Measurements from ENCODE around the gene HHATL.
"Not testable (repeated sequence)": the region's sequence is repeated elsewhere in the genome, so short reads cannot be mapped to it uniquely, and the experiment has no call there.

DNA sequence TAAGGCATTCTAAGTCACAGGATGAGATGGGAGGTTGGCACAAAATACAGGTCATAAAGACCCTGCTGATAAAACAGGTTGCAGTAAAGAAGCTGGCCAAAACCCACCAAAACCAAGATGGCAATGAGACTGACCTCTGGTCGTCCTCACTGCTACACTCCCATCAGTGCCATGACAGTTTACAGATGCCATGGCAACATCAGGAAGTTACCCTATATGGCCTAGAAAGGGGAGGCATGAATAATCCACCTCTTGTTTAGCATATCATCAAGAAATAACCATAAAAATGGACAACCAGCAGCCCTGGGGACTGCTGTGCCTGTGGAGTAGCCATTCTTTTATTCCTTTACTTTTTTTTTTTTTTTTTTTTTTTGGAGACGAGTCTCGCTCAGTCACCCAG lies 19.8 kb upstream of the HHATL start:
- TF ChIP-seq, protein P1, sequence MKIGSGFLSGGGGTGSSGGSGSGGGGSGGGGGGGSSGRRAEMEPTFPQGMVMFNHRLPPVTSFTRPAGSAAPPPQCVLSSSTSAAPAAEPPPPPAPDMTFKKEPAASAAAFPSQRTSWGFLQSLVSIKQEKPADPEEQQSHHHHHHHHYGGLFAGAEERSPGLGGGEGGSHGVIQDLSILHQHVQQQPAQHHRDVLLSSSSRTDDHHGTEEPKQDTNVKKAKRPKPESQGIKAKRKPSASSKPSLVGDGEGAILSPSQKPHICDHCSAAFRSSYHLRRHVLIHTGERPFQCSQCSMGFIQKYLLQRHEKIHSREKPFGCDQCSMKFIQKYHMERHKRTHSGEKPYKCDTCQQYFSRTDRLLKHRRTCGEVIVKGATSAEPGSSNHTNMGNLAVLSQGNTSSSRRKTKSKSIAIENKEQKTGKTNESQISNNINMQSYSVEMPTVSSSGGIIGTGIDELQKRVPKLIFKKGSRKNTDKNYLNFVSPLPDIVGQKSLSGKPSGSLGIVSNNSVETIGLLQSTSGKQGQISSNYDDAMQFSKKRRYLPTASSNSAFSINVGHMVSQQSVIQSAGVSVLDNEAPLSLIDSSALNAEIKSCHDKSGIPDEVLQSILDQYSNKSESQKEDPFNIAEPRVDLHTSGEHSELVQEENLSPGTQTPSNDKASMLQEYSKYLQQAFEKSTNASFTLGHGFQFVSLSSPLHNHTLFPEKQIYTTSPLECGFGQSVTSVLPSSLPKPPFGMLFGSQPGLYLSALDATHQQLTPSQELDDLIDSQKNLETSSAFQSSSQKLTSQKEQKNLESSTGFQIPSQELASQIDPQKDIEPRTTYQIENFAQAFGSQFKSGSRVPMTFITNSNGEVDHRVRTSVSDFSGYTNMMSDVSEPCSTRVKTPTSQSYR (CRISPR knock-in tag; IDR thresholded peaks at IDR 0.05) = not testable (repeated sequence)
- TF ChIP-seq, protein P2, sequence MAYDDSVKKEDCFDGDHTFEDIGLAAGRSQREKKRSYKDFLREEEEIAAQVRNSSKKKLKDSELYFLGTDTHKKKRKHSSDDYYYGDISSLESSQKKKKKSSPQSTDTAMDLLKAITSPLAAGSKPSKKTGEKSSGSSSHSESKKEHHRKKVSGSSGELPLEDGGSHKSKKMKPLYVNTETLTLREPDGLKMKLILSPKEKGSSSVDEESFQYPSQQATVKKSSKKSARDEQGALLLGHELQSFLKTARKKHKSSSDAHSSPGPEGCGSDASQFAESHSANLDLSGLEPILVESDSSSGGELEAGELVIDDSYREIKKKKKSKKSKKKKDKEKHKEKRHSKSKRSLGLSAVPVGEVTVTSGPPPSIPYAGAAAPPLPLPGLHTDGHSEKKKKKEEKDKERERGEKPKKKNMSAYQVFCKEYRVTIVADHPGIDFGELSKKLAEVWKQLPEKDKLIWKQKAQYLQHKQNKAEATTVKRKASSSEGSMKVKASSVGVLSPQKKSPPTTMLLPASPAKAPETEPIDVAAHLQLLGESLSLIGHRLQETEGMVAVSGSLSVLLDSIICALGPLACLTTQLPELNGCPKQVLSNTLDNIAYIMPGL (CRISPR knock-in tag; IDR thresholded peaks at IDR 0.05) = not testable (repeated sequence)
- not testable (repeated sequence) for TF ChIP-seq ZNF138 (CRISPR knock-in tag; conservative IDR thresholded peaks at IDR 0.05)
- TF ChIP-seq, protein P3, sequence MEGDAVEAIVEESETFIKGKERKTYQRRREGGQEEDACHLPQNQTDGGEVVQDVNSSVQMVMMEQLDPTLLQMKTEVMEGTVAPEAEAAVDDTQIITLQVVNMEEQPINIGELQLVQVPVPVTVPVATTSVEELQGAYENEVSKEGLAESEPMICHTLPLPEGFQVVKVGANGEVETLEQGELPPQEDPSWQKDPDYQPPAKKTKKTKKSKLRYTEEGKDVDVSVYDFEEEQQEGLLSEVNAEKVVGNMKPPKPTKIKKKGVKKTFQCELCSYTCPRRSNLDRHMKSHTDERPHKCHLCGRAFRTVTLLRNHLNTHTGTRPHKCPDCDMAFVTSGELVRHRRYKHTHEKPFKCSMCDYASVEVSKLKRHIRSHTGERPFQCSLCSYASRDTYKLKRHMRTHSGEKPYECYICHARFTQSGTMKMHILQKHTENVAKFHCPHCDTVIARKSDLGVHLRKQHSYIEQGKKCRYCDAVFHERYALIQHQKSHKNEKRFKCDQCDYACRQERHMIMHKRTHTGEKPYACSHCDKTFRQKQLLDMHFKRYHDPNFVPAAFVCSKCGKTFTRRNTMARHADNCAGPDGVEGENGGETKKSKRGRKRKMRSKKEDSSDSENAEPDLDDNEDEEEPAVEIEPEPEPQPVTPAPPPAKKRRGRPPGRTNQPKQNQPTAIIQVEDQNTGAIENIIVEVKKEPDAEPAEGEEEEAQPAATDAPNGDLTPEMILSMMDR (IDR thresholded peaks at IDR 0.05) = not testable (repeated sequence)
